Kasumi-1 (cell line): ENCODE results near the gene HRH2.
"Not testable (repeated sequence)": the region's sequence is repeated elsewhere in the genome, so short reads cannot be mapped to it uniquely, and the experiment has no call there.

Source experiments
- DNase-seq, 2 experiments: peaks; one replicate each; lab custom pipeline; 2025; lab: John Stamatoyannopoulos, UW

HRH2 gene

DNA sequence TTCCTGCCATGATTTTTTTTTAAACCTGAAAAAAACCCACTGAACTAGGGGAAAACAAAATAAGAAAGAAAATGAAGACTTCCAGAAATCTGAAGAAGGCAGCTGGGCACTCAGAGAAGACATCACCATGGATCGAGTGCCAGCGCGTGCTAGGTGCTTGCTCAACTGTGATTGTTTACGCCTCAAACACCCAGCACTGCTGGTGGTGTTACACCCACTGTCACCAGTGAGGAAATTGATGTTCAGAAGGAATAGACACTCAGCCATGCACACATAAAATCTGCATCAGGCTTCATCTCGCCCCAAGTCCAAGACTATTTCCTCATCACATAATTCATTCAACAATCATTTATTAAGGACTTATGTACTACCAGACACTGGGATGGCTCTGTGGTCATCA lies 82.1 kb downstream of the HRH2 start:
- no peak for DNase-seq

DNA sequence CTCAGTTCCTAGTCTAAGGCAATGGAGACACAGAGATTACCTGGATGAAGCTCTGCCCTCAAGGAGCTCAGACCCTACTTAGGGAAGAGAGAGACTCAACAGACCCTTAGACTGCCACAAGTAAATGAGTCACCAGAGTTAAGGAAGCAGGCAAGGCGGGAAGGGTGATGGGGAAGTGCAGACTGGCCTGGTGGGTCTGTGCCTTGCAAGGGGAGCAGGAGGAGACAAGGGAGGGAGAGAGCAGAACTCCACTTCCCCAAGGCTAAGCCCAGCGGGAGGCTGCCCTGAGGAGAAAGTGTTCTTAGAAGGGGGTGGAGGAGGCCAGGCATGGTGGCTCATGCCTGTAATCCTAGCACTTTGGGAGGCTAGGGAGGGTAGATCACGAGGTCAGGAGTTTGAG lies 83.7 kb downstream of the HRH2 start:
- peak; percentile 34 to 52 for DNase-seq

DNA sequence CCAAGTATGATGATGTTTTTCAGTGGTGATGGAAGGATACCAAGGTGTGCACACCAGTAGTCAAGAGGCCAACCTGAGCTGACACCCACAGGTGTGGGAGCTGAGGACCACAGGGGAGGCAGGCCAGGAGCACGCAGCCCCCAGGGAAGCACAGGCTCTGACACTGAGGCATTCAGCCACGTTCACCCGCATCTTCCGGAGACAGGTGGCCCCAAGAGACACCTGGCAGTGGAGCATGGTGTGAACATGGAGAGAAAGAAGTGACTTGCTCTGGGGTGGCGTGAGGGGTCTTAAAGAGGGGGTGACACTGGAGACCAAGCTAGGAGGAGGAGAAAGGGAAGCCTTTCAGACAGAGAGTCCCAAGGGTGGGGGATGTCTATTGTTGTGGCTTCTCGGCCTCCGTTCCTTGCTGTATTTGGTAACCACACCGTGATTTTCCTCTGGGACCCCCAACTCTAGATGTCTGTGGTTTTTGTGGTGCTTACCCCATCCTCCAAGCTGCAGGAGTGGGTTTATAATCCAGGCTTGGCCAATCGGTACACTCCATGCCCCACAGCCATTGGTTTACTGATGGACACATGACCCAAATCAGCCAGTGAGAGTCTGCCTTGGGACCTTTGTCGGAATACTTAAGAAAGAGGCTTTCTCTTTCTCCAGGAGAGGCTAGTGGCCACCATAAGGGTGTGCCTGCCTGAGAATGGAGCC lies 84.6 kb downstream of the HRH2 start:
- DNase-seq: no peak

DNA sequence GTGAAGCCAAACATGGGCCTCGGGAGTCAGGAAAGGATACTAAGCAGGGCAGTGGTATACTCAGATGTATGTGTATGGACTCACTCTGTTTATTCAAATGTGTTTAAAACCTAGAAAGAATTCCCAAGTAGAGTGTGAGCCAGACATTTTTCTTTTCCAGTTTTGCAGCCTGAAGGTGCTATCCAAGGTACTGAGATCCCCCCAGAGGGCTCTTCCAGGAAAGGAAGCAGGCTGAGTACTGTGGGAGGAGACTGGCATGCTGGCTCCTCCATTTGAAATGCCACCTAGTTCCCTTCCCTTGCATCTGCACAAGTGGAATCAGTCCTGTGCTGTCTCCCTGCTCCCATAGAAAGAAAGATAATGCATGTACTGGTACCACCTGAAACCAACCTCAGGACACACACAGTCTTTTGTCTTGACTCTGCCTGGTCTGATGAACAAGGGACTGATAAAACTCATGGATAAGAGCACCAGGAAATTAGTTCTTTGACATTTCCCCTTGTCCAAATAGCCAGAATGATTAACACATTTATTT lies 85.9 kb downstream of the HRH2 start:
- peak; percentile 12 to 32 for DNase-seq

DNA sequence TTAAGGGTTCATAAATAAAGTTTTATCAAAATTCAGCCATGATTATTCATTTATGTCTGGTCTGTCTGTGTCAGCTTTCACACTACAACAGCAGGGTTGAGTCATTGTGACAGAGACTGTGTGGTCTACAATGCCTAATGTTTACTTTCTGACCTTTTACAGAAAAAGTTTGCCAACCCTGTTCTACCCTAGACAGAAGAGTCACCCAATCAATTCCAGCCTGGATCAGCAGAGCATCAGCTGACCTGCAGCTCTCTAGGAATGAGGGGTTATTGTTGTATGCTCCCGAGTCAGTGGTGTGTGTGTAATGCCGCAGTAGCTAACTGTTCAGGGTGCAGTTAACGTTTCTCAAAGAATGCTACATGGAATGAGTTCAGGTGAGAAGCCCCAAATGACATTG lies 87.3 kb downstream of the HRH2 start:
- no peak for DNase-seq

DNA sequence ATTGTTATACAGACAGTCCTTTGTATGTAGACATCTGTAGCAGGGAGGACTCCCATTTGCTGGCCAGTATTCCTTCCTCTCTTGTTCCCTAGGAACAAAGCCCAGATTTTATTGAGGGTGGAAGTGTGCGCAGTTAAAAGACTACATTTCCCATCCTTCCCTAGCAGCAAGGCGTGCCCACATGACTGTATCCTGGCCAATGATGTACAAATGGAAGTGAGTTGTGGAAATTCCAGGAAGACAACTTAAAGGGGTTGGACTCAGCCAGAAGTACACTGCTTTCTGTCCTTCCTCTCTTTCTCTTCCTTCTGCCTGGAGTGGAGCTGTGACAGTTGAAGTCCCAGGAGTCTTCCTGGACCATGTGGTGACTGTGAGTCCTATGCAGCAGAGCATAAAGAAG lies 89.0 kb downstream of the HRH2 start:
- no peak for DNase-seq

DNA sequence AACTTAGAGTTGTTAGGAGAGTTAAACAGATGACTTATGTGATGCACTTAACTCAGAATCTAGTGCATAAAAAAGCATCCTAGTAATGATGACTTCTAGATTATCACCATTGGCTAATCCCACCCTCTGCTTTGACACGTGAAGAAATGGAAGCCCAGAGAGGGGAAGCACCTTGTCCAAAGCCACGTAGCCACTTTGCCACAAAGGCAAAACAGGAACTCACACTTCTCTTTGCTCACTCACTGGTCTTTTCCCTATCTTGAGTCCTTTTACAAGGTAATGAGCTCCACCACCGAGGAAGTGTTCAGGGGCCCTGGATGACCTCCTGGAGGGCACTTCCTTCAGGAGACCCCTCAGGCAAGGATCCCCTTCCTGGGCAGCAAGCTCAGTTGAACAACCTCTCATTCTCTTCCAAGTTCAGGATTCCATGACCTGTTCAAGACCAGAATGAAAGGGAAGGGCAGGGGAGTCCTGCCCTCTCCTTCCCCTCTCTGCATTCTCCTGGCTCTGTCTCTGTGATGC lies 89.7 kb downstream of the HRH2 start:
- DNase-seq: no peak

DNA sequence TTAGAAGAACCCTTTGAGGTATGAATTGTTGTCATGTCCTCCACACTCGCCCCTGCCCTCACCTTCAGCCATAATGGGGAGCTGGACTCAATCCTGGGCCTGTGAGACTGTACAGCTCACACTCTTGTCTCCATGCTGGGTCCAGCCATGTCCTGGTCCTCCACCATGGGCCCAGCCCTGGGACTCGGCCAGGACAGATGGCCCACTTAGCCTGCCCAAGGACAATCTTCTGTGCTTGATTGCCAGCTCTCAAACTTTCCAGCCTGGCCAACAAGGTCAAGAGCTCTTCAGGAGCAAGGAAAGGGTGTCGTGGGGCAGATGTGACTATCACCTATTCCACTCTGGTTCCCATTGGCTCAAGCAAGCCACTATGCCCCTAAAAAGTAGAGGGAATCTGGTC lies 90.8 kb downstream of the HRH2 start:
- no peak for DNase-seq

DNA sequence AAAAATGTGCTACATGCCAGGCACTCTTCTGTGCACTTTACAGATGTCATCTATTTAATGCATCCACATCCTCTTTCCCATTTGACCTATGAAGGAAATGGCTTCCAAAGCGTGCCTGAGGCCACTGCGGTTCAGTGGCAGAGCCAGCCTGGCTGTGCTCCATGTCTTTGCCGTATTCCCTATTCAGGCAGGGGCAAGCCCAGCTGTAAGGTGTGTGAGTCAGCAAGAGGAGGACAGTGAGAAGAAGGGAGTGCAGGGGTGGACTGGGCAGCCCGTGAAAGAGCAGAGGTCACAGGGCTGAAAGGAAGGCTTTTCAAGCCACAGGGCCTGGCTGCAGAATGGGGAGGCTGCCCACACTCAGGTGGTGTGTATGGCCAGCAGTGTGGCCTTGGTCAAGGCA lies 91.7 kb downstream of the HRH2 start:
- DNase-seq: no peak

DNA sequence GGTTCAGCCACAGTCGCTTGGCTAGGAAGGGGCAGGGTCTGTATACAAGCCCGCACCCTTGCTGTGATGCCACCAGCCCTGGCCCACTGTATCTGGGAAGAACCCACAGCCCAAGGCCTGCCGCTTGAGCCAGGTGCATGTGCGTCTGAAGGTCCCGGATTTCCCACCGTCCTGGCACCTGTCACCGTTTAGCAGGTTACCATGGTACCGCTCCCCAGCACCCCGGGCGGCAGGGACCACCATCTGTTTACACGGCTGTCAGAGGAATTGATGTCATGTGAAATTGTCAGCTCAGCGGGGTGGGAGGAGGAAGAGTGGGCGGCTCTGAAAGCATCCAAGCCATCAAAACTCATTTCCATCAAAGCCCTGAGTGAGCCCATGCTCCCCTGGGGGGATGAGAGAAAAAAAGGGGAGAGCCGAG lies 92.7 kb downstream of the HRH2 start:
- no peak for DNase-seq

DNA sequence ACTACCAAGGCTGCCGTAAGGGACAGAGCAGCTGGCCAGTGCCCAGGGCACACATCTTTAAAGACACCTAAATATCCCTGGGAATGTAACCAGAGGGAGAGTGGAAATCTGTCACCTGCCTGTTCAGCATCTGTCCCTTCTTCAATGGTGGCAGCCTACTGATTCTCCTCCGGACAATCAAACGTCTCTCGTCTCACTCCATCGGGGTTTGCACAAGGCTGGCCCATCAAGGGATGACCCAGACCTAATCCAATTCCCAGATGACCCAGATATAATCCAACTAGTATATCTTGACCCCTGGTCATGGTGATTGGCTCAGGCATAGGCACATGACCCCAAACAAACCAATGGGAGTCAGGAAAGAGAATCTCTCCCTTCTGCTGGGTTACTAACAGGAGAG lies 93.5 kb downstream of the HRH2 start:
- no peak for DNase-seq

DNA sequence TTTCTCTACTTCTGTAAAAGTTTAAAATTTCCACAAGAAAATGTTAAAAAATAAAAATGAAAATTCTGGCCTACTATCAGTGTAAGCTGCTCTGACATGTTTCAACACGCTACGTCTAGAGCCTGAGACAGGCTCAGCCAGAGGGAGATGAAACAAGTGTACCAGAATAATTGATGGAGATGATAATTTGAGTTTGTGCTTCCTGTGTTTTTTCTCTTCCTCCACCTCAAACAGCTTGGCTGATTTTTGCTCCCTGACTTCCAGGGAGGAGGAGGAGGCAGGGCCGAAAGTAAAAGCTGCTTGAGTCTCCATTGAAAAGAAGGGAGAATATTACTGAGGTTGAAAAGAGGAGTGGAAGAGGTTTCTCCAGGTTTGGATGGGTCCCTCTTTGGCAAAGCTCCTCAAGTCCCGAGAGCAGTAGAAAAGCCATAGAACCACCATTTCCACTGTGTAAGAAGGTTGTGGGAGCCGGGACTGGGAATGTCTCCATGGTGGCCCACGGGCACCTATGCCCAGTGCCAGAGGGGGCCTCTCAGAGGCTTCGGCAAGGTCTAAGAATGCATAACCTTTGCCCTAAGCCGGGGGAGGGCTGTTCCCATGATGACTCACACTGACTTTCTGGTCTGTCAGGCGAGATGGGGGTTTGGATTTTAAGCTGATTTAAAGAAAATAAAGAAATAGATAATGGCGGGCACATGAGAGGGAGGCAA lies 95.1 kb downstream of the HRH2 start:
- no peak for DNase-seq

DNA sequence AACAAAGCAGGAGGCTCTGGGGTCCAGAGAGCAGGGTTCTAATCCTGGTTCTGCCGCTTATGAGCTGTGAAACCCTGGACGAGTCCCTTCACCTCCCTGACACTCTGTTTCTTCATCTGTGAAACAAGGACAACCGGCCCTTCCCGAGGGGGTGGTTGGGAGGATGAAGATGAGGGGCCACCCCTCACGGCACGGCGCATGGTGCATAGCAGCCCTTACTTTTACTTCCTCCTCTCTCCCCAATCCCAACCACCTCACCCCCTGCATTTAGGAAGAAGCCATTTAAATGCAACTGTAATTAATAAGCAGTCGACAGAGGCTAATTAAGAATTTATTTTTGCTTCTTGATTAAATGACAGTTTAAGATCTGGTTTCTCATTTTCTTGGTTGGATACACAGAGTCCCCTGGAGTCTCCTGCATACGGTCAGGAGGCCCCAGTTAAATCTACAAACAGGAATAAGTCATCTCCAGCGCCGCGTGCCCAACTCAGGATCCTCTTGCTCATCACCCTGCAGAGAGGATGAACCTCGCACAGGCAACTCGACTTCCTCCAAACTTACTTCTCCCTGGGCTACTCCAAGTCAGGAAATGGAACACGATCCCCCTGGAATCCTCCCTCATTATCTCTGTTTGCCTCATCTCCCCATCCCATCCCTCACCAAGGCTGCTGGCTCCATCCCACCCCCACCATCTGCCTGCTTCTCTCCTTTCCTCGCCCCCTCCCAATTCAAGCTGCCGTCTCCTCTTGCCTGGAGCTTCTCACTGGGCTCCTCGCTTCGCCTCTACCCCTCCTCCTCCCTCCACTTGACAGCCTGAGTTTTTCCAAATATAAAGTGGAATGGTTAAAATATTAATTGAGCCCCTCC lies 95.9 kb downstream of the HRH2 start:
- no peak for DNase-seq

DNA sequence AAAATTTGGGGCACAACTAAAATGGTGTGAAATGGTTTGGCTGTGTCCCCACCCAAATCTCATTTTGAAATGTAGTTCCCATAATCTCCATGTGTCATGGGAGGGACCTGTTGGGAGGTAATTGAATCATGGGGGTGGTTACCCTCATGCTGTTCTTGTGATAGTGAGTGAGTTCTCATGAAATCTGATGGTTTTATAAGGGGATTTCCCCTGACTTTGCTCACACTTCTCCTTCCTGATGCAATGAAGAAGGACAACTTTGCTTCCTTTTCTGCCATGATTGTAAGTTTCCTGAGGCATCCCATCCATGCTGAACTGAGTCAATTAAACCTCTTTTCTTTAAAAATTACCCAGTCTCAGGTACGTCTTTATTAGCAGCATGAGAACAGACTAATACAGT lies 102.1 kb downstream of the HRH2 start:
- DNase-seq: not testable (repeated sequence)
